Loucy (cell line): ENCODE data around the gene CRYL1.

Source experiments
- H2AFZ ChIP-seq: fragments of 200-600 bp; sonication (generic); 2 replicates; pipeline ENCODE4 v1.6.0; 2016; ENCODE audit warnings: antibody characterized with exemption, mild to moderate bottlenecking, low read length, moderate library complexity
- H3F3A ChIP-seq: fragments of 200-600 bp; 2 replicates; pipeline ENCODE4 v1.6.0; 2016; ENCODE audit warnings: antibody characterized with exemption, low read depth, mild to moderate bottlenecking
- H3K27me3 ChIP-seq: fragments of 200-600 bp; sonication (generic); 2 replicates; pipeline ENCODE4 v1.6.1; 2014; ENCODE audit warnings: low read length, mild to moderate bottlenecking; ENCODE audit not compliant: insufficient read depth, poor library complexity, severe bottlenecking
- H3K36me3 ChIP-seq: fragments of 200-600 bp; sonication (generic); 2 replicates; pipeline ENCODE4 v1.6.1; 2016; ENCODE audit warnings: low read length; ENCODE audit not compliant: insufficient read depth
- H3K4me1 ChIP-seq: fragments of 200-600 bp; sonication (generic); 2 replicates; pipeline ENCODE4 v1.5.1; 2014; ENCODE audit warnings: low read length, mild to moderate bottlenecking; ENCODE audit not compliant: insufficient read depth, poor library complexity, severe bottlenecking
- H3K4me2 ChIP-seq: fragments of 200-600 bp; sonication (generic); 2 replicates; pipeline ENCODE4 v1.6.0; 2014; ENCODE audit warnings: antibody characterized with exemption, low read length, low read depth, mild to moderate bottlenecking; ENCODE audit not compliant: poor library complexity, severe bottlenecking
- H3K4me3 ChIP-seq: fragments of 200-600 bp; sonication (generic); 2 replicates; pipeline ENCODE4 v1.5.1; 2014; ENCODE audit warnings: low read length, mild to moderate bottlenecking, mixed read lengths; ENCODE audit not compliant: poor library complexity, severe bottlenecking
- H3K79me2 ChIP-seq: fragments of 200-600 bp; sonication (generic); 2 replicates; pipeline ENCODE4 v1.6.1; 2014; ENCODE audit warnings: low read length; ENCODE audit not compliant: insufficient read depth
- H3K9ac ChIP-seq: fragments of 200-600 bp; sonication (generic); 2 replicates; pipeline ENCODE4 v1.6.0; 2014; ENCODE audit warnings: mild to moderate bottlenecking, low read depth, low read length, moderate library complexity; ENCODE audit not compliant: poor library complexity, severe bottlenecking
- H3K9me2 ChIP-seq: fragments of 200-600 bp; sonication (generic); replicated peaks from 2 replicates; pipeline ENCODE4 v1.6.1; 2016; ENCODE audit warnings: low read depth, low read length, mixed read lengths
- H3K9me3 ChIP-seq: fragments of 200-600 bp; sonication (generic); 2 replicates; pipeline ENCODE4 v1.6.1; 2014; ENCODE audit warnings: mild to moderate bottlenecking, antibody characterized with exemption, low read length, low read depth; ENCODE audit not compliant: insufficient read depth
- H4K20me1 ChIP-seq: fragments of 200-600 bp; sonication (generic); 2 replicates; pipeline ENCODE4 v1.6.0; 2014; ENCODE audit warnings: antibody characterized with exemption, low read length, mild to moderate bottlenecking; ENCODE audit not compliant: insufficient read depth, poor library complexity, severe bottlenecking
- EZH2phosphoT487 ChIP-seq: fragments of 200-600 bp; IDR thresholded peaks from 2 replicates; pipeline ENCODE4 v1.6.1; 2018; ENCODE audit warnings: antibody characterized with exemption, mild to moderate bottlenecking, moderate library complexity, borderline replicate concordance
- TF ChIP-seq, protein P1 (sequence below): fragments of 200-600 bp; sonication (generic); conservative IDR thresholded peaks from 2 replicates; pipeline ENCODE4 v1.5.1; 2014; ENCODE audit warnings: mild to moderate bottlenecking, antibody characterized with exemption, low read length

CRYL1 gene

DNA sequence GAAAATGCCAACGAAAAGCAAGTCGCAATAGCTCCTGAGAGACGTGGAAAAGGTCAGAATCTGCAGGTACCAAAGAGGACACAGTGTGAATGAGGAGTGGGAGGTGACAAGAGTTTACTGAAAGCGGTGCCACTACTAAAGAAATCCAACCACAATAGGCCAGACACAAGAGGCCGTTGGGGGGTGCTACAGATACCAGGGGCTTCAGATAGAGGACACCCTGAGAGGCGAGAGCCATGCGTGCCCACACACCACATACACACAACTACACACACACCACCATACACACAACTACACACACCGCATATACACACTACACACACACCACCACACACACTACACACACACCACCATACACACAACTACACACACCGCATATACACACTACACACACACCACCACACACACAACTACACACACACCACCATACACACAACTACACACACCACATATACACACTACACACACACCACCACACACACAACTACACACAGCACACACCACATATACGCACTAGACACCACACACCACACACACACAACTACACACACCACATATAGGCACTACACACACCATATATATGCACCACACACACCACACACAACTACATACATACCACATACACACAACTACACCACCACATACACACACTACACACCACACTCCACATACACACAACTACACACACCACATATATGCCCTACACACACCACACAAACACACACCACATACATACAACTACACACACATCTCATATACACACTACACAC, 28.5 kb downstream of the CRYL1 start:
- no peaks in the 10 kb centered on the region for H3K27me3 ChIP-seq
- no peak overlapping the region for H3K9ac ChIP-seq
- H3F3A ChIP-seq: no peaks in the 10 kb centered on the region
- H3K4me2 ChIP-seq: no peak overlapping the region
- no peak overlapping the region for H3K4me3 ChIP-seq
- peaks cover 9% of the 10 kb centered on the region for H3K4me1 ChIP-seq
- H2AFZ ChIP-seq: no peak overlapping the region
- no peaks in the 10 kb centered on the region for H3K36me3 ChIP-seq
- TF ChIP-seq, protein P1, sequence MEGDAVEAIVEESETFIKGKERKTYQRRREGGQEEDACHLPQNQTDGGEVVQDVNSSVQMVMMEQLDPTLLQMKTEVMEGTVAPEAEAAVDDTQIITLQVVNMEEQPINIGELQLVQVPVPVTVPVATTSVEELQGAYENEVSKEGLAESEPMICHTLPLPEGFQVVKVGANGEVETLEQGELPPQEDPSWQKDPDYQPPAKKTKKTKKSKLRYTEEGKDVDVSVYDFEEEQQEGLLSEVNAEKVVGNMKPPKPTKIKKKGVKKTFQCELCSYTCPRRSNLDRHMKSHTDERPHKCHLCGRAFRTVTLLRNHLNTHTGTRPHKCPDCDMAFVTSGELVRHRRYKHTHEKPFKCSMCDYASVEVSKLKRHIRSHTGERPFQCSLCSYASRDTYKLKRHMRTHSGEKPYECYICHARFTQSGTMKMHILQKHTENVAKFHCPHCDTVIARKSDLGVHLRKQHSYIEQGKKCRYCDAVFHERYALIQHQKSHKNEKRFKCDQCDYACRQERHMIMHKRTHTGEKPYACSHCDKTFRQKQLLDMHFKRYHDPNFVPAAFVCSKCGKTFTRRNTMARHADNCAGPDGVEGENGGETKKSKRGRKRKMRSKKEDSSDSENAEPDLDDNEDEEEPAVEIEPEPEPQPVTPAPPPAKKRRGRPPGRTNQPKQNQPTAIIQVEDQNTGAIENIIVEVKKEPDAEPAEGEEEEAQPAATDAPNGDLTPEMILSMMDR: no peak
- no peak for TF ChIP-seq EZH2phosphoT487
- H3K79me2 ChIP-seq: no peaks in the 10 kb centered on the region
- H3K9me2 ChIP-seq: no peaks in the 10 kb centered on the region
- H4K20me1 ChIP-seq: no peaks in the 10 kb centered on the region
- H3K9me3 ChIP-seq: peaks cover 5% of the 10 kb centered on the region; the same call in 1 of the 2 replicates

DNA sequence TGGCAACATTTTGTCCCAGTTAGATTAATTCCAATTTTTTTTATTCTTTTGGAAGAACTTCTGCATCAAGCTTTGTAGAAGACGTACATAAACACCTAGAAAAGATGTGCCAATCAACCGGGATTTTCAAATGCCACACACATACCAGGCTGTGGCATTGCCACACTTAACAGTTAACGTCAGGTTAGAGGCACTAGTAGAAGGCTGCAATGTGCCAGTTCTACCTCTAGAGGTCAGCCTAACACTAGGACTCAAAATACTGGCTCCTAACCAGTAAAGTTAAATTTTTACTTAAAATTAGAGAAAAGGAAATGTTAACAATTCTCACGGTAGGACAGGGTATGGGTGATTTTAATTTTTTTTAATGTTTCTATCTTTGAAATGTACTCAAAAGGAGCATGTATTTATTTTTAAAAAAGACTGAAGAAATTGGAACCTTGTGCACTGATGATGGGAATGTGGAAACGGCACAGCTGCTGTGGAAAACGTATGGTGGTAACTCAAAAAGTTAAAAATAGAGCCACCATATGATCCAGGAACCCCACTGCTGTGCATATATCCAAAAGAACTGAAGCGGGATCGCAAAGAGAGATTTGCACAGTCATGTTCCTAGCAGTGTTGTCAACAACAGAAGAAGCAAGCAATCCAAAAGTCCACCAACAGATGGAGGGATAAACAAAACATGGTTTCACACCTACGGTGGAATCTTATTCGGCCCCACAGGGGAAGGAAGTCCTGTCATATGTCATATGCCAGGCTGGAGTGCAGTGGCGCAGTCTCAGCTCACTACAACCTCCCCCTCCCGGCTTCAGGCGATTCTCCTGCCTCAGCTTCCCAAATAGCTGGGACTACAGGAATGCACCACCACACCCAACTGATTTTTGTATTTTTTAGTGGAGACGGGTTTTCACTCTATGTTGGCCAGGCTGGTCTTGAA, 30.3 kb downstream of the CRYL1 start:
- Histone ChIP-seq H2AFZ (peak overlapping the region; percentile 9; the same call in 1 of the 2 replicates), H3K27me3 (no peaks in the 10 kb centered on the region), H3F3A (no peaks in the 10 kb centered on the region), H3K4me2 (no peak overlapping the region), H4K20me1 (no peaks in the 10 kb centered on the region), H3K9ac (no peak overlapping the region), H3K36me3 (no peaks in the 10 kb centered on the region), H3K9me3 (peaks cover 5% of the 10 kb centered on the region; the same call in 1 of the 2 replicates), H3K4me1 (peaks cover 9% of the 10 kb centered on the region), H3K79me2 (no peaks in the 10 kb centered on the region), H3K4me3 (no peak overlapping the region), H3K9me2 (no peaks in the 10 kb centered on the region)
- TF ChIP-seq, protein P1: peak; percentile 97
- no peak for TF ChIP-seq EZH2phosphoT487

DNA sequence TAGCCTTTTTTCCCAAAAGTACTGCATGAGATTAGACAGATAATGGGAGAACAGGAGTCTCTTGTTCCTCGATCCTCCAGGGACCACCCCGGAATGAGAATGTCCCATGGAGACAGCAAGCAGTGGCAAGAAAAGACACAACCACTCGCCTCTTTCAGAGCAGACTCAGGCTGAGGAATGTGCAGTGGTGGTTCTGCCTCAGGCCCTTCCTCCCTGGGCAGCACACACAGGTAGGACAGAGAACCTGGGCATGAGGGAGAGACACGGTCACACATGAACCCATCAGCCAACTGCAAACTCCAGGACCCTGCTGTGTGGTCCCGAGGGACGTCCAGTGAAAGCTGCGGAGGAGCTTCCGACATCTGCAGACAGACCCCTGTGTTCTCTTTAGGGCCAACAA, 31.0 kb downstream of the CRYL1 start:
- TF ChIP-seq, protein P1: no peak
- TF ChIP-seq EZH2phosphoT487: no peak
- no peaks in the 10 kb centered on the region for H3K9me2 ChIP-seq

More for the DNA sequence above, 31.0 kb downstream of the CRYL1 start:
- Histone ChIP-seq H3K9ac (no peak overlapping the region), H3K36me3 (no peaks in the 10 kb centered on the region), H3K27me3 (no peaks in the 10 kb centered on the region), H3K9me3 (peaks cover under 1% of the 10 kb centered on the region; the same call in 1 of the 2 replicates), H3K4me1 (peaks cover 9% of the 10 kb centered on the region), H2AFZ (peak overlapping the region; percentile 9; the same call in 1 of the 2 replicates), H4K20me1 (no peaks in the 10 kb centered on the region), H3F3A (no peaks in the 10 kb centered on the region), H3K4me3 (no peak overlapping the region), H3K79me2 (no peaks in the 10 kb centered on the region), H3K4me2 (no peak overlapping the region)
